ENCODE results near the gene TWIST1.

TWIST1 gene

GRCh38 chr7:19066170-19066569, 51.3 kb downstream of the TWIST1 start:
- no peaks in the 10 kb centered on the region for H3K27me3 ChIP-seq (ENCODE audit: insufficient read depth, insufficient read length)
- no peaks in the 10 kb centered on the region for H3K4me1 ChIP-seq (ENCODE audit: insufficient read depth, insufficient read length)
- H3K4me3 ChIP-seq (ENCODE audit: insufficient read length, low read depth) = no peak overlapping the region
- TF ChIP-seq YY1 (IDR thresholded peaks at IDR 0.05; ENCODE audit: insufficient read depth, insufficient read length) (no peak), ZNF274 (IDR thresholded peaks at IDR 0.05; ENCODE audit: low read depth, low read length) (no peak), SUZ12 (IDR thresholded peaks at IDR 0.05; ENCODE audit: extremely low read depth, insufficient read depth, insufficient read length) (no peak)
- no peak overlapping the region for H3K9ac ChIP-seq (ENCODE audit: insufficient read length, low read depth)
- H3K9me3 ChIP-seq (ENCODE audit: insufficient read depth, low read length) = no peaks in the 10 kb centered on the region
- no peak for DNase-seq (ENCODE audit: low read depth, low spot score)
- no peaks in the 10 kb centered on the region for H3K36me3 ChIP-seq (ENCODE audit: insufficient read depth, insufficient read length, low read length)

Data from NT2/D1 (cell line).